Measurements from ENCODE around the gene SMIM29.

SMIM29 gene

GRCh38 chr6:34240329-34241248, 8.2 kb downstream of the SMIM29 start:
- no peak for DNase-seq (ENCODE audit: low spot score)

- DNase-seq (ENCODE audit: low spot score), result no peak
These were observed 8.9 kb downstream of the SMIM29 start for GRCh38 chr6:34239893-34240292.

- DNase-seq (ENCODE audit: low spot score), result no peak
These were observed 9.3 kb downstream of the SMIM29 start for GRCh38 chr6:34239500-34239825.

GRCh38 chr6:34238585-34239499, 10.0 kb downstream of the SMIM29 start:
- no peak for DNase-seq (ENCODE audit: low spot score)

GRCh38 chr6:34237722-34238584, 10.9 kb downstream of the SMIM29 start:
- DNase-seq (ENCODE audit: low spot score), result peak; percentile 64

GRCh38 chr6:34237316-34237721, 11.5 kb downstream of the SMIM29 start:
- DNase-seq (ENCODE audit: low spot score), result no peak

GRCh38 chr6:34236443-34237315, 12.1 kb downstream of the SMIM29 start, which contains the start of gene HMGA1:
Gene HMGA1, plus strand, starts transcription at chr6:34236873. Its CDS starts 3,908 bp downstream, at chr6:34240781.
- peak; percentile 89 for DNase-seq (ENCODE audit: low spot score)

GRCh38 chr6:34236131-34236442, 12.7 kb downstream of the SMIM29 start:
- peak; percentile 65 for DNase-seq (ENCODE audit: low spot score)

GRCh38 chr6:34235307-34236130, 13.3 kb downstream of the SMIM29 start:
- peak; percentile 72 for DNase-seq (ENCODE audit: low spot score)

GRCh38 chr6:34234667-34235306, 14.0 kb downstream of the SMIM29 start:
- no peak for DNase-seq (ENCODE audit: low spot score)

GRCh38 chr6:34233867-34234266, 14.9 kb downstream of the SMIM29 start:
- no peak for DNase-seq (ENCODE audit: low spot score)

GRCh38 chr6:34232901-34233300, 15.9 kb downstream of the SMIM29 start:
- DNase-seq (ENCODE audit: low spot score), result no peak

- DNase-seq (ENCODE audit: low spot score), result no peak
These were observed 17.1 kb downstream of the SMIM29 start for GRCh38 chr6:34231566-34232336.

- DNase-seq (ENCODE audit: low spot score), result no peak
These were observed 18.0 kb downstream of the SMIM29 start for GRCh38 chr6:34230653-34231371.

GRCh38 chr6:34229877-34230276, 18.9 kb downstream of the SMIM29 start:
- no peak for DNase-seq (ENCODE audit: low spot score)

GRCh38 chr6:34227761-34228421, 20.9 kb downstream of the SMIM29 start:
- no peak for DNase-seq (ENCODE audit: low spot score)

- DNase-seq (ENCODE audit: low spot score), result no peak
These were observed 21.8 kb downstream of the SMIM29 start for GRCh38 chr6:34226731-34227586.
